ENCODE data around the gene SZRD1.

The SZRD1 gene

GRCh38 chr1:16397120-16397519, 30.1 kb downstream of the SZRD1 start:
- DNase-seq: no peak

GRCh38 chr1:16398371-16398953, 31.4 kb downstream of the SZRD1 start:
- no peak for DNase-seq

- DNase-seq: no peak
Observed at GRCh38 chr1:16402742-16403141, 35.7 kb downstream of the SZRD1 start.

GRCh38 chr1:16405441-16405840, 38.4 kb downstream of the SZRD1 start:
- DNase-seq: no peak

GRCh38 chr1:16406868-16407267, 39.8 kb downstream of the SZRD1 start:
- no peak for DNase-seq

- no peak for DNase-seq
Observed at GRCh38 chr1:16409536-16410152, 42.6 kb downstream of the SZRD1 start.

GRCh38 chr1:16410803-16411202, 43.8 kb downstream of the SZRD1 start:
- DNase-seq: no peak

- DNase-seq: no peak
Observed at GRCh38 chr1:16413191-16413590, 46.1 kb downstream of the SZRD1 start.

- no peak for DNase-seq
Observed at GRCh38 chr1:16418823-16419425, 51.9 kb downstream of the SZRD1 start.

GRCh38 chr1:16420424-16421118, 53.5 kb downstream of the SZRD1 start:
- peak; percentile 70 for DNase-seq

GRCh38 chr1:16421201-16421600, 54.2 kb downstream of the SZRD1 start:
- DNase-seq: no peak

- DNase-seq: no peak
Observed at GRCh38 chr1:16422041-16422440, 55.0 kb downstream of the SZRD1 start.

- DNase-seq: no peak
Observed at GRCh38 chr1:16425125-16426025, 58.3 kb downstream of the SZRD1 start.

- DNase-seq: no peak
Observed at GRCh38 chr1:16430606-16431005, 63.6 kb downstream of the SZRD1 start.

GRCh38 chr1:16433030-16433429, 66.0 kb downstream of the SZRD1 start:
- no peak for DNase-seq

GRCh38 chr1:16434007-16434406, 67.0 kb downstream of the SZRD1 start:
- no peak for DNase-seq

- DNase-seq: no peak
Observed at GRCh38 chr1:16434501-16434900, 67.5 kb downstream of the SZRD1 start.

- DNase-seq: no peak
Observed at GRCh38 chr1:16436946-16437474, 70.0 kb downstream of the SZRD1 start, which contains the start of gene SPATA21. SPATA21 (minus strand) TSS chr1:16437424; CDS start chr1:16431371, 6,053 bp downstream.

- DNase-seq: no peak
Observed at GRCh38 chr1:16438516-16438915, 71.5 kb downstream of the SZRD1 start.

GRCh38 chr1:16438924-16439323, 71.9 kb downstream of the SZRD1 start:
- DNase-seq: no peak

- no peak for DNase-seq
Observed at GRCh38 chr1:16440131-16440469, 73.1 kb downstream of the SZRD1 start.

GRCh38 chr1:16440470-16441281, 73.6 kb downstream of the SZRD1 start, which contains the start of gene NECAP2:
NECAP2 (plus strand) TSS chr1:16440724; CDS start chr1:16440762, 38 bp downstream.
- peak; percentile 94 for DNase-seq

All from CD4-positive, alpha-beta T cell treated with Interleukin-12 subunit alpha and Interleukin-12 subunit beta, for 1 hour (primary cell).